Upper lobe of left lung (tissue), 4 donors: ENCODE data around the gene C11orf91.
"Not testable (repeated sequence)": the region's sequence is repeated elsewhere in the genome, so short reads cannot be mapped to it uniquely, and the experiment has no call there.

Experiments used
- CTCF ChIP-seq, 6 experiments: fragments of 450-650 bp in 4 of 6; fragments of 200-600 bp in 2 of 6; sonication (generic) in 2 of 6; IDR thresholded peaks; one replicate each; pipeline ENCODE4 v1.5.1; 2016 to 2019; ENCODE audit warnings: antibody characterized with exemption in 6 of 6
- EP300 ChIP-seq, 4 donors: sonication (generic); formaldehyde crosslinking; IDR thresholded peaks; one replicate each; pipeline ENCODE4 v1.5.1; 2017; ENCODE audit warnings: antibody characterized with exemption in 4 of 4, control low read depth in 2 of 4
- POLR2A ChIP-seq, 4 donors: fragments of 450-650 bp; IDR thresholded peaks; one replicate each; pipeline ENCODE4 v1.5.1; 2016 to 2017; ENCODE audit warnings: antibody characterized with exemption in 4 of 4, mild to moderate bottlenecking in 2 of 4
- POLR2AphosphoS5 ChIP-seq, 2 donors: sonication (generic); formaldehyde crosslinking; IDR thresholded peaks; one replicate each; pipeline ENCODE4 v1.5.1; 2017; ENCODE audit warnings: antibody characterized with exemption in 2 of 2

DNA sequence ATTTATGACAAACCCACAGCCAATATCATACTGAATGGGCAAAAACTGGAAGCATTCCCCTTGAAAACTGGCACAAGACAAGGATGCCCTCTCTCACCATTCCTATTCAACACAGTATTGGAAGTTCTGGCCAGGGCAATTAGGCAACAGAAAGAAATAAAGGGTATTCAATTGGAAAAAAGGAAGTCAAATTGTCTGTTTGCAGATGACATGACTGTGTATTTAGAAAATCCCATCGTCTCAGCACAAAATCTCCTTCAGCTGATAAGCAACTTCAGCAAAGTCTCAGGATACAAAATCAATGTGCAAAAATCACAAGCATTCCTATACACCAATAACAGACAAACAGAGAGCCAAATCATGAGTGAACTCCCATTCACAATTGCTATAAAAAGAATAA is 26.9 kb upstream of the C11orf91 start:
- TF ChIP-seq EP300, CTCF, POLR2AphosphoS5, POLR2A (IDR thresholded peaks at IDR 0.05): not testable (repeated sequence)
